Ovary (tissue), 3 donors: Measurements from ENCODE around the gene DKKL1.

Source experiments
- CTCF ChIP-seq, 3 donors: fragments of 450-650 bp in 2 of 3; fragments of 200-600 bp in 1 of 3; IDR thresholded peaks; one replicate each; pipeline versions ENCODE4 v1.5.1 to v1.8.0; 2016 to 2022; ENCODE audit warnings: antibody characterized with exemption in 3 of 3, mild to moderate bottlenecking in 1 of 3
- EP300 ChIP-seq: sonication (generic); formaldehyde crosslinking; IDR thresholded peaks from one replicate; pipeline ENCODE4 v1.6.1; 2017; ENCODE audit warnings: antibody characterized with exemption
- POLR2A ChIP-seq: fragments of 450-650 bp; IDR thresholded peaks from one replicate; pipeline ENCODE4 v1.6.1; 2017; ENCODE audit warnings: antibody characterized with exemption, mild to moderate bottlenecking, moderate library complexity
- donor health status: DM: no; HTN: no; CAD: no.

- TF ChIP-seq CTCF (IDR thresholded peaks at IDR 0.05): no peak
- TF ChIP-seq EP300: no peak
- no peak for TF ChIP-seq POLR2A
Observed at GRCh38 chr19:49326165-49326704, 37.4 kb upstream of the DKKL1 start.
